Upper lobe of left lung (tissue), 4 donors: ENCODE data around the gene SMG9.

Experiments
- POLR2A ChIP-seq, 4 donors: fragments of 450-650 bp; IDR thresholded peaks; one replicate each; pipeline ENCODE4 v1.5.1; 2016 to 2017; ENCODE audit warnings: antibody characterized with exemption in 4 of 4, mild to moderate bottlenecking in 2 of 4
- POLR2AphosphoS5 ChIP-seq, 2 donors: sonication (generic); formaldehyde crosslinking; IDR thresholded peaks; one replicate each; pipeline ENCODE4 v1.5.1; 2017; ENCODE audit warnings: antibody characterized with exemption in 2 of 2
- TF ChIP-seq, protein P1 (sequence below), 6 experiments: fragments of 450-650 bp in 4 of 6; fragments of 200-600 bp in 2 of 6; sonication (generic) in 2 of 6; IDR thresholded peaks; one replicate each; pipeline ENCODE4 v1.5.1; 2016 to 2019; ENCODE audit warnings: antibody characterized with exemption in 6 of 6

DNA sequence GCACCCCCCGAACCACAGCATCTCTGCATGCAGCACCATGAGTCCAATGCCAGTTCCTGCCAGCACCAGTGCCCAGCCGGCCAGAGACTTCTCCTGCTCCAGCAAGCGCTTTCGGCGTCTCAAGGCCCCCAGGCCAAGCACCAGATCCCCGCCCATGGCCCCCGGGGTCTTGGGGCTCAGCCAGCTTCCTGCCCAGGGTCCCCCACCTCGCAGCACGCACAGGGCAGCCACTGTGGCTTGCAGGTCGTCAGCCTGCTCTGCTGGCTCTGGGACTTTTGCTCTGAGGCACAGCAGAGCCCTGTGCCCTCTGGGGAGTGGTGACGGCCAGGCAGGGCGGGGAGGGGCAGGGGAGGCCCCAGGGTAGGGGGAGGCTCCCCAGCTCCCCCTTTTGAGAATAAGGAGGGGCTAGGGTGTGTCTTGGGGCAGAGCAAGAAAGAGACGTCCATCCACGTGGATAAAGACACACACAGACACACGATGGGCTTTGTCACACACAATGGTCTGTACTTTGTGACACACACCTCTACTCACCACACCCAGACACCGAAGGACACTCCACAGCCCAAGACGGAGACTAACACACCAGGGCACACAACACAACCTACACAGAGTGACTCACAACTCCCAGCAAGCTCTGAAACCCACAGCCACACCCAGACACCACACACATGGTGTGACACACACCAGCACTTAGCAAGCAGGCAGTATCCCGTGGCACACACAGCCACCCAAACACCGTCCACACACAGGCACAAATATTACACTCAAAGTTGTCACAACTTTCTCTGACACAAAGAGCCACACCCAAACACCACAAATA is 26.2 kb upstream of the SMG9 start, which contains the start of gene KCNN4:
- TF ChIP-seq, protein P1, sequence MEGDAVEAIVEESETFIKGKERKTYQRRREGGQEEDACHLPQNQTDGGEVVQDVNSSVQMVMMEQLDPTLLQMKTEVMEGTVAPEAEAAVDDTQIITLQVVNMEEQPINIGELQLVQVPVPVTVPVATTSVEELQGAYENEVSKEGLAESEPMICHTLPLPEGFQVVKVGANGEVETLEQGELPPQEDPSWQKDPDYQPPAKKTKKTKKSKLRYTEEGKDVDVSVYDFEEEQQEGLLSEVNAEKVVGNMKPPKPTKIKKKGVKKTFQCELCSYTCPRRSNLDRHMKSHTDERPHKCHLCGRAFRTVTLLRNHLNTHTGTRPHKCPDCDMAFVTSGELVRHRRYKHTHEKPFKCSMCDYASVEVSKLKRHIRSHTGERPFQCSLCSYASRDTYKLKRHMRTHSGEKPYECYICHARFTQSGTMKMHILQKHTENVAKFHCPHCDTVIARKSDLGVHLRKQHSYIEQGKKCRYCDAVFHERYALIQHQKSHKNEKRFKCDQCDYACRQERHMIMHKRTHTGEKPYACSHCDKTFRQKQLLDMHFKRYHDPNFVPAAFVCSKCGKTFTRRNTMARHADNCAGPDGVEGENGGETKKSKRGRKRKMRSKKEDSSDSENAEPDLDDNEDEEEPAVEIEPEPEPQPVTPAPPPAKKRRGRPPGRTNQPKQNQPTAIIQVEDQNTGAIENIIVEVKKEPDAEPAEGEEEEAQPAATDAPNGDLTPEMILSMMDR (IDR thresholded peaks at IDR 0.05) = no peak
- peak in 1 of 2 donors; percentile 19 for TF ChIP-seq POLR2AphosphoS5 (IDR thresholded peaks at IDR 0.05)
- peak in 1 of 4 donors; percentile 55 for TF ChIP-seq POLR2A (IDR thresholded peaks at IDR 0.05)
